T-helper 9 cell (primary cell): ENCODE results near the gene ACTR1A.
A peak's percentile ranks its signal among the peaks of the same experiment; 100 is the strongest.
"Not testable (repeated sequence)": the region's sequence is repeated elsewhere in the genome, so short reads cannot be mapped to it uniquely, and the experiment has no call there.

Experiments used
- DNase-seq: peaks from one replicate; pipeline ENCODE4 v3.0.0-alpha.2; 2020

Gene ACTR1A

DNA sequence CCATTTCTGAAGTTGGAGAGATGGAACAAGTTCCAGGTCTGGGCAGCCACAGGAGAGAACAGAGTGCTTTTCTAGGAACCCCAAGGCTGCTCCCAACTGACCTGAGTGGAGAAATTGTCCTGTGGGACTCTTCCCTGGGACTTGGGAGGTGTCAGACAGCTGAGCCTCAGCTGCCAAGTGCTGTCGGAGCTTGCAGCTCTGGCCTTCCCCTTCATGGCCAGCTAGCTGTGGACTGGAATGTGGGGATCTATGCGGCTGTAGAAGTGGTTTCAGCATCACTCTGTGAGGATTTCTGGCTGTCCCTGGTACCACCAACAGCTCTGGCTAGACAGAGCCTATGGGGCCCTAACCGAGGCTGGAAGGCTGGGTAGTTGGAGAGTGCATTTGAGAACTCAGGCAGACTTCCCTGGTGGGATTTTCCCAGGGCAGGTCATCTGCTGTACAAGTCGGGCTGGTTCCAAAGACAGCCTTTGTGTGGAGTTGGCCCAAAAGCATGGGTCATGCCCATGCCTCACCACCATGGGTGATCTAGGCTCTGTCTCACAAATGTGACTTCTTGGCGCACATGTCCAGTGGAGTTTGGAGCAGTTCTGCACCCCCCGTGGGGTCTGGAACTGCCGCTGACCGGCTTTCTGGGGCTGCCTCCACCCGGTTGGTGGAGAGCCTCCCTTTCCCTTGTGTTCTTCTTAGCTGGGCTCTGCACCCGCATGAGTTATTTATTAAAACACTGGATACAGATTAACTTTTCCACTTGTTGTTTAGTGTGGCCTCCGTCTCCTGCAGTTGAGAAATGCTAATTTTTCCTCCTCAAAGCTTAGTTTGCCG, 12.2 kb upstream of the ACTR1A start:
- no peak for DNase-seq

DNA sequence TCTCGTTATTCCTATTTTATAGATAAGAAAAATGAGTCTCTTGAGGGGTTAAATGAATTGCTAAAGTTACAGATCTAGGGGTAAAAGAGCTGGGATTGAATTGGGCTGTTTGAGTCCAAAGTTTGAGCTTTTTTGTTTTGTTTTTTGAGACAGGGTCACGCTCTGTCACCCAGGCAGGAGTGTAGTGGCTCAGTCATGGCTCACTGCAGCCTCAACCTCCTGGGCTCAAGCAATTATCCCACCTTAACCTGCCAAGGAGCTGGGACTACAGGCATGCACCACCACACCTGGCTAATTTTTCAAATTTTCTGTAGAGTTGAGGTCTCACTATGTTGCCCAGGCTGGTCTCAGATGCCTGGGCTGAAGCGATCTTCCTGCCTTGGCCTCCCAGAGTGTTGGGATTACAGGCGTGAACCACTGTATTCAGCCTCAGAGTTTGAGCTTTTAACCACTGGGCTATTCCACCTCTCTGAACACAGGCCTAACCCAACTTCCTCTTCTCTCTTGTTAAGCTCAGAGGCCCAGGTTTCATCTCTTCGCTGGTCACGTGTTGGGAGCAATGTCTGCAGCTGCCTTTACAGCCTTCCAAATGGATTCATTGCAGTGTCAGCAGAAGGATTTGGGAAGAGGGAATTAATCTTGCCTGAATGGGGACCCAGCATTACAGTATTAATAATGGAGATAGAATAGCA, 9.2 kb upstream of the ACTR1A start:
- DNase-seq = no peak

DNA sequence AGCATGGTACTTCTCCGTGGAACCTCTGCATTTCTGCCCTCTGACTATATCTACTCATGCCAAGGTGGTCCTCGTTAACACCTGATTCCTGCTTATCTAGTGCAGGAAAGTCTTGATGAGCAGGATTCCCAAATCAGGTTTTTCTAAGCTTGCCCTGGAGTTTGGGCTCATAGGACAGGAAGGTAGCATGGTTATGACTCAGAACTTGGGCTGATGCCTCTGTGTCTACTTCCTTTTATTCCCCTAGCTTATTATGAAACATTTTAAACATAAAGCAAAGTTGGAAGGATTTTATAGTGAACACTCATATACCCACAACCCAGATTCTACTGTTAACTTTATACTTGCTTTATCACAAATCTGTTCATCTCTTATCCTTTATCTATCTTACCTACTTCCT, 6.9 kb upstream of the ACTR1A start:
- no peak for DNase-seq

DNA sequence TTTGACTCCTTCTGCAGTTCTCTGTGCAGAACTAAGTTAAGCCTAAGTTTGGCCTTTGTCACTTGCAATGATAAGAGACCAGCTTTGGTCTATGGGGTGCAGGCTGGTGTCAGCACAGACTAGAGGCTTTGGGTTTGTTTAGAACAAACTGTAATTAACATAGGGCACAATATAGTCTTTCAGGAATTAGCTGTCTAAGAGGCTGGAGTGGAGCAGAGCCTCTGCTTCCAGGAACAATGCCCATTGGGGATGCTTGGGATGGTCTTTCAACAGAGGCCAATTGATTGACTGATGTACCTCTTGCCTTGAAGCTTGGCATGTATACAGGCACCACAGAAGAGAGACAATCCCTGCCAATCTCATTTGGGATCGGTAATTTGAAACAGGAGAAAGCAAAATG, 6.0 kb upstream of the ACTR1A start:
- no peak for DNase-seq

- no peak for DNase-seq
Measured at GRCh38 chr10:102507521-102507920, 5.0 kb upstream of the ACTR1A start.

DNA sequence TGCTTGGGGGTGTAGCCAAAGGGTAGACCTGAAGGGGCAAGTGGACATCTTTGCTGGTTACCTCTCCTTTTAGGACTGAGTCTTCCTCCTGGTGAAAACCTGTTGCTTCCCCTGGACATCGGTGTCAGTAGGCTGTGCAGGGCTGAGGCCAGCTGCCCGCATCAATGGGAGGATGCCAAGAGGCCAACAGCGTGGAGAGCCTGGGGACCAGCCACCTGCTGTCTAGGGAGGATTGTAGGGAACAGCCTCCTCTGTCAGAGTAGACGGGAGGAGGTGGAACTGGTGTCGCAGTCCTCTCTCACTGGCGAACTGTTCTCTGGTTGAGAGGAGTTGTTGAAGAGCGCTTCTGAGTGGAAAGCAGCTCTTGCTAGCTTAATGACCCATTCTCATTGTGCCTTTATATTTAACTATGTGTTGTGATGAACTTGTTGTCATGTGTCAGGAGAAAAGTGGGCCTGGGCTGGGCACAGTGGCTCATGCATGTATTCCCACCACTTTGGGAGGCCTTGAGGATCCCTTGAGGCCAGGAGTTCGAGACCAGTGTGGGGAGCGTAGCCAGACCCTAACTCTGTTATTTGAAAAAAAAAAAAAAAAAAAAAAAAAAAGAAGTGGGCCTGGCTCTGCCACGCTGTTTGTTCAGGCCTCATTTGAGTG, 3.1 kb upstream of the ACTR1A start:
- DNase-seq = no peak

DNA sequence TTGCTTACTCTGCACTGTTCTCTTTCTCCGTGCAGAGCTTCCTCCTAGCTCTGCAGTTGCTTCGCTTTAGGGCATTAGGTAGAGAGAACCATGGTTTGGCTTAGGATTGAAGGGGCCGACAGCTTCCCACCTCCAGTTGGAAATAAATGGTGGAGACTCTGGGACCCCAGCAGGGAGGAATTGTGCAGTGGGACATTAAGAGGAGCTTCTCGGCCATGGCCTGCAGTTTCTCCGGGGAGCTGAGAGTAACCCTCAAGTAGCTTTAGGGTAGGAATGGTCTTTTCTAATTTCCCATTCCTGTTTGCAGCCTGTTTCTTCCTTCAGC, 2.4 kb upstream of the ACTR1A start:
- DNase-seq = no peak

- peak; percentile 16 for DNase-seq
Measured at GRCh38 chr10:102504179-102504975, 1.9 kb upstream of the ACTR1A start.

GRCh38 chr10:102503264-102504178, 1.0 kb upstream of the ACTR1A start, which contains the start of gene SUFU:
TSS of gene SUFU (plus strand) at chr10:102503972. CDS start at chr10:102504153, 181 bp downstream.
- DNase-seq = peak; percentile 97

DNA sequence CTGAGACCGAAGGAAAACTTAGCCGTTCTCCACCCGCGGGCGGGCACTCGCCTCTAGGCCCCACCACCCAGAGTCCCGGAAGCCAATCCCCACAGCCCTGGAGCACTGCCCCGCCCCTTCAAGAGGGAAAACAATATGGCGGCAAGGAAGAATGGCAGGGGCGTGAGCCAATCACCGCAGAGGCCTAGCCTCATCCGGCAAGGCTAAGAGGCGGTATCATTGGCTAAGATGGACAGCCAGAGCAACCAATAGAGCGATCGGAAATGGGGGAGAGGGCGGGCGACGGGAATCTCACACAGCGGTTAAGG, 529 bp downstream of the ACTR1A start:
- peak; percentile 96 for DNase-seq

GRCh38 chr10:102501201-102502028, 1.1 kb downstream of the ACTR1A start:
- no peak for DNase-seq

GRCh38 chr10:102500686-102501085, 1.8 kb downstream of the ACTR1A start:
- not testable (repeated sequence) for DNase-seq

- no peak for DNase-seq
Measured at GRCh38 chr10:102499356-102499755, 3.2 kb downstream of the ACTR1A start.

- DNase-seq = no peak
Measured at GRCh38 chr10:102497545-102497944, 5.0 kb downstream of the ACTR1A start.

DNA sequence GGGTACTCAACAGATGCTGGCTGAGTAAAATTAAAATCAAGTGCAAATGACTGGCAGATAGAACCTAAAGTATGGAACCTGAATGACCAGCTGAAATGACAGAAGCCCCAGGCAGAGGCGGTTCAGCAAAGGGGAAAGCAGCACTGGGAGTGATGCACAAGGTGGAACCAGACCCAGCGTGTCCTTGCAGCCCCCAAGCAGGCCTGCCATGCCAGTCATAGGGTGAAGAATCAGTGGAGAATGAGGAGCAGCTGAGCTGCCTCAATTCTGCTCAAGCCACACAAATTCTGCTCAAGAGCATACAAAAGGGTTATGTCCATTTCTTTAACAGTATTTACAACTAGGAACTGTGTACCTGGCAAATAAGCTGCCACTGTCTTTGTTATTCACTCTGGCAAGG, 8.7 kb downstream of the ACTR1A start:
- DNase-seq = no peak

- DNase-seq = no peak
Measured at GRCh38 chr10:102492983-102493382, 9.5 kb downstream of the ACTR1A start.

- no peak for DNase-seq
Measured at GRCh38 chr10:102492344-102492939, 10.1 kb downstream of the ACTR1A start.

- no peak for DNase-seq
Measured at GRCh38 chr10:102491136-102491535, 11.4 kb downstream of the ACTR1A start.

DNA sequence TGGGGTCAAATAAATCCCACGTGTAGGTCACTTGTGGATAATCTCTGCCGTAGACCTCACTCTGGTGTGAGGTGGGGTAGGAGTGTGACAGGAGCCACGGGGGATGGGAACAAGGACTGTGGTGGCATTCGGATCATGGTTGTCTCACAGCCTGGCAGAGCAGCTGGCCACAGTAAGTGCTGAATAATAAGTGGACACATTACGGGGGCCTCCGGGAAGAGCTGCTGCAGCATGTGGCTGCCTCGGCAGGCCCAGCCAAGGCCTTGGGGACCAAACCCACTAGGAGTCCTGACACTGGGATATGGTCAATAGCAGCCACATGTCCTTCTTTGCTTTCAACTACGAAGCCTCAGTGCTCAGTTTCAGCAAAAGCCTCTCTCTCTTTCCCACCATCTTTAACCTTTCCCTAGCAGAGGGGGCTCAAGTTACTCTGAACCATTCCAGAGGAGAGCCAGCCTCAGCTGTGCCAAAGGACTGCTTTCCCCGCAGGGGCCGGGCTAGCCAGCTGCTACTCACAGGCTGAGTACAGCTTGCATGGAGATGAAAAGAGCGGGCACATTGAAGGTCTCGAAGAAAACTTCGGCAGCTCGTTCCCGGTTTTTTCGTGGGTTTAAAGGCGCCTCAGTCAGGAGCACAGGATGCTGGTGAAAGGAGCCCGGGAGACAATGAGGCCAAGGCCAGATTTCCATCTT, 17.3 kb downstream of the ACTR1A start:
- no peak for DNase-seq

GRCh38 chr10:102484021-102484420, 18.5 kb downstream of the ACTR1A start:
- DNase-seq = no peak
